Measurements from ENCODE around the gene TMEM183A. TPM values are rescaled to one million over a fixed set of nuclear protein-coding genes. Genes with fewer than 3 reads are reported as not detected.

Gene TMEM183A
- total RNA-seq, 1 donor from 2014 or later, result 75.8 TPM

GRCh38 chr1:203049077-203049476, 41.9 kb downstream of the TMEM183A start:
- Mint-ChIP-seq H3K4me3 (no peak overlapping the region), H3K9me3 (no peaks in the 10 kb centered on the region), H3K4me1 (ENCODE audit: unreplicated experiment) (peaks cover 45% of the 10 kb centered on the region), H3K36me3 (no peaks in the 10 kb centered on the region), H3K27me3 (peaks cover 34% of the 10 kb centered on the region), H3K27ac (no peak overlapping the region)
- DNase-seq (ENCODE audit: extremely low spot score, unreplicated experiment), result no peak
- no peak for TF ChIP-seq CTCF (conservative IDR thresholded peaks at IDR 0.05)

- Mint-ChIP-seq H3K36me3 (no peaks in the 10 kb centered on the region), H3K4me1 (ENCODE audit: unreplicated experiment) (peaks cover 44% of the 10 kb centered on the region), H3K9me3 (no peaks in the 10 kb centered on the region), H3K27ac (no peak overlapping the region), H3K27me3 (peaks cover 32% of the 10 kb centered on the region), H3K4me3 (no peak overlapping the region)
- no peak for DNase-seq (ENCODE audit: extremely low spot score, unreplicated experiment)
- TF ChIP-seq CTCF (conservative IDR thresholded peaks at IDR 0.05), result no peak
These were observed 42.5 kb downstream of the TMEM183A start for GRCh38 chr1:203049576-203050180.

- Mint-ChIP-seq H3K4me3 (no peak overlapping the region), H3K27ac (no peak overlapping the region), H3K9me3 (no peaks in the 10 kb centered on the region), H3K36me3 (no peaks in the 10 kb centered on the region), H3K4me1 (ENCODE audit: unreplicated experiment) (peaks cover 45% of the 10 kb centered on the region), H3K27me3 (peaks cover 29% of the 10 kb centered on the region)
- no peak for TF ChIP-seq CTCF (conservative IDR thresholded peaks at IDR 0.05)
- no peak for DNase-seq (ENCODE audit: extremely low spot score, unreplicated experiment)
These were observed 43.7 kb downstream of the TMEM183A start for GRCh38 chr1:203050826-203051225.

- Mint-ChIP-seq H3K4me1 (ENCODE audit: unreplicated experiment) (peaks cover 42% of the 10 kb centered on the region), H3K27ac (no peak overlapping the region), H3K27me3 (peaks cover 29% of the 10 kb centered on the region), H3K4me3 (no peak overlapping the region), H3K36me3 (no peaks in the 10 kb centered on the region), H3K9me3 (no peaks in the 10 kb centered on the region)
- TF ChIP-seq CTCF (conservative IDR thresholded peaks at IDR 0.05), result no peak
- no peak for DNase-seq (ENCODE audit: extremely low spot score, unreplicated experiment)
These were observed 44.7 kb downstream of the TMEM183A start for GRCh38 chr1:203051841-203052324.

GRCh38 chr1:203052601-203053000, 45.4 kb downstream of the TMEM183A start:
- H3K27me3 Mint-ChIP-seq, result peaks cover 23% of the 10 kb centered on the region
- no peak for DNase-seq (ENCODE audit: extremely low spot score, unreplicated experiment)
- no peaks in the 10 kb centered on the region for H3K36me3 Mint-ChIP-seq
- H3K27ac Mint-ChIP-seq, result no peak overlapping the region
- H3K4me3 Mint-ChIP-seq, result no peak overlapping the region
- peaks cover 40% of the 10 kb centered on the region for H3K4me1 Mint-ChIP-seq (ENCODE audit: unreplicated experiment)
- no peaks in the 10 kb centered on the region for H3K9me3 Mint-ChIP-seq
- no peak for TF ChIP-seq CTCF (conservative IDR thresholded peaks at IDR 0.05)
